ENCODE data around the gene GALNT2.

The GALNT2 gene

DNA sequence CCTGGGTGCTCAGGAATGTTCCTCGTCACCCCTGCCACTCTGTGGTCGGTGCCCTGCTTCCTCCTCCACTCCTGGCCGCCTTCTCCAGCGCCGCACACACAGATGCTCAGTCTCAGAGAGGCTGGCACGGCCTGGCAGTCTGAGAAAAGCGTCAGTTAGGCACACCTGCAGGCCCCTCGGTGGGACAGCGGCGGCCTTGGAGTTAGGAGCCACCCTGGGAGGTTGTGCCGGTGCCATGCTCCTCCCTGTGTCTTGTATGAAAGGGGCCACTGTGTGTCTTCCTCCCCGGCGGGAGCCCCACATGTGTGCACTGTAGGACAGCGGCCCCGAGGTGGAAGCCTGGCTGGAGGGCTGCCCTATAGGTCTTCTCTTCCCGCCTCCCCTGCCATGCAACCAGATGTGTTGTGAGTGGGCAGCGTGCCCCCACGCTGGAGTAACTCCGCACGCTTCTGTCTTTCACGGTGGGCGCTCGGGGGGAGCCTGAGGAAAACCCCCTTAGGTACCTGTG is 213.9 kb downstream of the GALNT2 start:
- no peak for TF ChIP-seq CSDC2 (CRISPR knock-in tag; IDR thresholded peaks at IDR 0.05)

DNA sequence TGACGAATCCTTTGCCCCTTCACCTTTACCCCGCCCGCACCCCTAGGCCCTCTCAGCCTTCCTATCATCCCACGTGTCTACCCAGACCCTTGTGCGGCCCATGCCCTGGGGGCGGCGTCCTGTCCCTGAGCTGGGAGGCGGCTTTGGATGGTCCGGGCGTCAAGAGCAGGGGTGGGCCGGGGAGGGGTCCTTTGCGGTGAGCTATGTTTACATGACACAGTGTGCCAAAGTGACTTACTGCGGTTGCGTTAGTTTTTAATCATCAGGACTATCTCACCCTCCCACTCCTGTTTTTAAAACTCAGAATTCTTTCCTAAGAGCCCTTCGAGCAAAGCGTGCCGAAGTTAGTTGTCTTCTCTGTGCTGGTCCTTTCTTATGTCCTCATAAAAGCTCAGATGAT is 214.5 kb downstream of the GALNT2 start:
- no peak for TF ChIP-seq GLIS3 (CRISPR knock-in tag; IDR thresholded peaks at IDR 0.05)
- TF ChIP-seq, protein P1, sequence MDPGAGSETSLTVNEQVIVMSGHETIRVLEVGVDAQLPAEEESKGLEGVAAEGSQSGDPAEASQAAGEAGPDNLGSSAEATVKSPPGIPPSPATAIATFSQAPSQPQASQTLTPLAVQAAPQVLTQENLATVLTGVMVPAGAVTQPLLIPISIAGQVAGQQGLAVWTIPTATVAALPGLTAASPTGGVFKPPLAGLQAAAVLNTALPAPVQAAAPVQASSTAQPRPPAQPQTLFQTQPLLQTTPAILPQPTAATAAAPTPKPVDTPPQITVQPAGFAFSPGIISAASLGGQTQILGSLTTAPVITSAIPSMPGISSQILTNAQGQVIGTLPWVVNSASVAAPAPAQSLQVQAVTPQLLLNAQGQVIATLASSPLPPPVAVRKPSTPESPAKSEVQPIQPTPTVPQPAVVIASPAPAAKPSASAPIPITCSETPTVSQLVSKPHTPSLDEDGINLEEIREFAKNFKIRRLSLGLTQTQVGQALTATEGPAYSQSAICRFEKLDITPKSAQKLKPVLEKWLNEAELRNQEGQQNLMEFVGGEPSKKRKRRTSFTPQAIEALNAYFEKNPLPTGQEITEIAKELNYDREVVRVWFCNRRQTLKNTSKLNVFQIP (CRISPR knock-in tag; IDR thresholded peaks at IDR 0.05; ENCODE audit: borderline replicate concordance, low read depth): no peak
- TF ChIP-seq CSDC2 (CRISPR knock-in tag; IDR thresholded peaks at IDR 0.05): no peak
- no peak for TF ChIP-seq ZNF565 (CRISPR knock-in tag; conservative IDR thresholded peaks at IDR 0.05; ENCODE audit: low read depth)
- TF ChIP-seq SNAI2 (CRISPR knock-in tag; IDR thresholded peaks at IDR 0.05): no peak
- TF ChIP-seq TCF4 (CRISPR knock-in tag; IDR thresholded peaks at IDR 0.05; ENCODE audit: borderline replicate concordance): no peak
- no peak for TF ChIP-seq ISL1 (CRISPR knock-in tag; IDR thresholded peaks at IDR 0.05)
- ATAC-seq: no peak

More for the DNA sequence above, 213.9 kb downstream of the GALNT2 start:
- no peak for ATAC-seq

DNA sequence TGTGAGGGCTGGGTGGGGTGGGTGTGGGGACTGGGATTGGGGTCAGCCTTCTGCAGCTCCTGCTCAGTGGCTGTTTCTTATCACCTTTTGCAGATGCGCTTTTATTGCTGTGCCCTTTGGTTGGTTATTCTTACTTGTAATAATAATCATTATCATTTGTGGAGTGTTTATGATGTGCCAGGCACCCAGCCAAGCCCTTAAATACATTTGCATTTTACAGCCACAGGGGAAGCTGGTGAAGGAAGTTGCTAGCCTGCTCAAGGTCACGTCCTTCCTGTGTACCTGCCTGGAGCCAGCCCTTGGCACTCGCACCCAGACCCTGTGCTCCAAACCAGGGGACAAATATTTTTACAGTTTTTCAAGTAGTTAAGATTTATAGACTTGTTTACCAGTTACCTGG is 215.1 kb downstream of the GALNT2 start:
- ATAC-seq: no peak

DNA sequence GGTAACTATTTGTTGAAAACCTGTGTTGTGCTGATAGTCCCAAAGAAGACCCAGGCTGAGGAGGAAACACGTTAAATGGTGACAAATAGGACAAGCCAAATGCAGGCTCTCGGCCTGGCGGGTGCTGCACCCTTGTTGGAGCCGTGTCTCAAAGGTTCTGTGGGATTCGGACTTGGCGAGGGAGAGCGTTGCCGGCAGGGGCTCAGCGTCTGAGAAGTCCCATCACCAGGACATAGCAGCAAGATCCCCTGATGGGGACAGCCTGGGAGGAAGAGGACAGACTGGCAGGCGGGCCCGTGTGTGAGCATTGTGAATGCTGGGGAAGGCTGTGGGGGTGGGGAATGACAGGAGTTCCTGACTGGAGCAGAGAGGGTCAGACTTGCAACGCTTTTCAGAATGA is 216.6 kb downstream of the GALNT2 start:
- TF ChIP-seq OSR1 (CRISPR knock-in tag; IDR thresholded peaks at IDR 0.05) (no peak), TCF4 (CRISPR knock-in tag; IDR thresholded peaks at IDR 0.05; ENCODE audit: borderline replicate concordance) (no peak), ZNF565 (CRISPR knock-in tag; conservative IDR thresholded peaks at IDR 0.05; ENCODE audit: low read depth) (no peak), GLIS3 (CRISPR knock-in tag; IDR thresholded peaks at IDR 0.05) (no peak), TOX (CRISPR knock-in tag; IDR thresholded peaks at IDR 0.05; ENCODE audit: borderline replicate concordance) (no peak), BACH2 (CRISPR knock-in tag; IDR thresholded peaks at IDR 0.05; ENCODE audit: borderline replicate concordance) (no peak), RARB (CRISPR knock-in tag; IDR thresholded peaks at IDR 0.05) (no peak), PPARA (CRISPR knock-in tag; IDR thresholded peaks at IDR 0.05; ENCODE audit: borderline replicate concordance) (no peak), CSDC2 (CRISPR knock-in tag; IDR thresholded peaks at IDR 0.05) (no peak), ZFP3 (CRISPR knock-in tag; IDR thresholded peaks at IDR 0.05) (no peak), ZC3H10 (CRISPR knock-in tag; IDR thresholded peaks at IDR 0.05) (no peak)
- TF ChIP-seq, protein P2, sequence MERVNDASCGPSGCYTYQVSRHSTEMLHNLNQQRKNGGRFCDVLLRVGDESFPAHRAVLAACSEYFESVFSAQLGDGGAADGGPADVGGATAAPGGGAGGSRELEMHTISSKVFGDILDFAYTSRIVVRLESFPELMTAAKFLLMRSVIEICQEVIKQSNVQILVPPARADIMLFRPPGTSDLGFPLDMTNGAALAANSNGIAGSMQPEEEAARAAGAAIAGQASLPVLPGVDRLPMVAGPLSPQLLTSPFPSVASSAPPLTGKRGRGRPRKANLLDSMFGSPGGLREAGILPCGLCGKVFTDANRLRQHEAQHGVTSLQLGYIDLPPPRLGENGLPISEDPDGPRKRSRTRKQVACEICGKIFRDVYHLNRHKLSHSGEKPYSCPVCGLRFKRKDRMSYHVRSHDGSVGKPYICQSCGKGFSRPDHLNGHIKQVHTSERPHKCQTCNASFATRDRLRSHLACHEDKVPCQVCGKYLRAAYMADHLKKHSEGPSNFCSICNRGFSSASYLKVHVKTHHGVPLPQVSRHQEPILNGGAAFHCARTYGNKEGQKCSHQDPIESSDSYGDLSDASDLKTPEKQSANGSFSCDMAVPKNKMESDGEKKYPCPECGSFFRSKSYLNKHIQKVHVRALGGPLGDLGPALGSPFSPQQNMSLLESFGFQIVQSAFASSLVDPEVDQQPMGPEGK (CRISPR knock-in tag; IDR thresholded peaks at IDR 0.05; ENCODE audit: borderline replicate concordance): no peak
- TF ChIP-seq, protein P3, sequence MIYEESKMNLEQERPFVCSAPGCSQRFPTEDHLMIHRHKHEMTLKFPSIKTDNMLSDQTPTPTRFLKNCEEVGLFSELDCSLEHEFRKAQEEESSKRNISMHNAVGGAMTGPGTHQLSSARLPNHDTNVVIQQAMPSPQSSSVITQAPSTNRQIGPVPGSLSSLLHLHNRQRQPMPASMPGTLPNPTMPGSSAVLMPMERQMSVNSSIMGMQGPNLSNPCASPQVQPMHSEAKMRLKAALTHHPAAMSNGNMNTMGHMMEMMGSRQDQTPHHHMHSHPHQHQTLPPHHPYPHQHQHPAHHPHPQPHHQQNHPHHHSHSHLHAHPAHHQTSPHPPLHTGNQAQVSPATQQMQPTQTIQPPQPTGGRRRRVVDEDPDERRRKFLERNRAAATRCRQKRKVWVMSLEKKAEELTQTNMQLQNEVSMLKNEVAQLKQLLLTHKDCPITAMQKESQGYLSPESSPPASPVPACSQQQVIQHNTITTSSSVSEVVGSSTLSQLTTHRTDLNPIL (CRISPR knock-in tag; IDR thresholded peaks at IDR 0.05; ENCODE audit: low read depth): no peak
- TF ChIP-seq, protein P1 (CRISPR knock-in tag; IDR thresholded peaks at IDR 0.05; ENCODE audit: borderline replicate concordance, low read depth): no peak
- ATAC-seq: no peak

More for the DNA sequence above, 215.1 kb downstream of the GALNT2 start:
- TF ChIP-seq ARNTL (CRISPR knock-in tag; IDR thresholded peaks at IDR 0.05; ENCODE audit: borderline replicate concordance, low read depth) (no peak), CSDC2 (CRISPR knock-in tag; IDR thresholded peaks at IDR 0.05) (no peak), SNAI2 (CRISPR knock-in tag; IDR thresholded peaks at IDR 0.05) (no peak), GLIS3 (CRISPR knock-in tag; IDR thresholded peaks at IDR 0.05) (no peak), BACH2 (CRISPR knock-in tag; IDR thresholded peaks at IDR 0.05; ENCODE audit: borderline replicate concordance) (no peak), RARB (CRISPR knock-in tag; IDR thresholded peaks at IDR 0.05) (no peak), ZNF8 (CRISPR knock-in tag; IDR thresholded peaks at IDR 0.05) (no peak)
- TF ChIP-seq, protein P4, sequence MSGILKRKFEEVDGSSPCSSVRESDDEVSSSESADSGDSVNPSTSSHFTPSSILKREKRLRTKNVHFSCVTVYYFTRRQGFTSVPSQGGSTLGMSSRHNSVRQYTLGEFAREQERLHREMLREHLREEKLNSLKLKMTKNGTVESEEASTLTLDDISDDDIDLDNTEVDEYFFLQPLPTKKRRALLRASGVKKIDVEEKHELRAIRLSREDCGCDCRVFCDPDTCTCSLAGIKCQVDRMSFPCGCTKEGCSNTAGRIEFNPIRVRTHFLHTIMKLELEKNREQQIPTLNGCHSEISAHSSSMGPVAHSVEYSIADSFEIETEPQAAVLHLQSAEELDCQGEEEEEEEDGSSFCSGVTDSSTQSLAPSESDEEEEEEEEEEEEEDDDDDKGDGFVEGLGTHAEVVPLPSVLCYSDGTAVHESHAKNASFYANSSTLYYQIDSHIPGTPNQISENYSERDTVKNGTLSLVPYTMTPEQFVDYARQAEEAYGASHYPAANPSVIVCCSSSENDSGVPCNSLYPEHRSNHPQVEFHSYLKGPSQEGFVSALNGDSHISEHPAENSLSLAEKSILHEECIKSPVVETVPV (CRISPR knock-in tag; IDR thresholded peaks at IDR 0.05): no peak
- TF ChIP-seq, protein P3 (CRISPR knock-in tag; IDR thresholded peaks at IDR 0.05; ENCODE audit: low read depth): no peak
